DOHH2 (cell line): Measurements from ENCODE around the gene SRGAP2C.
"Not testable (repeated sequence)": the region's sequence is repeated elsewhere in the genome, so short reads cannot be mapped to it uniquely, and the experiment has no call there.

ENCODE experiments used
- CTCF ChIP-seq: fragments of 200-600 bp; sonication (generic); IDR thresholded peaks from one replicate; pipeline ENCODE4 v1.5.1; 2014; ENCODE audit warnings: antibody characterized with exemption, mild to moderate bottlenecking, low read depth, low read length; ENCODE audit not compliant: poor library complexity, severe bottlenecking
- EZH2phosphoT487 ChIP-seq: fragments of 200-600 bp; sonication (generic); IDR thresholded peaks from 2 replicates; pipeline ENCODE4 v1.6.1; 2017; ENCODE audit warnings: borderline replicate concordance, mild to moderate bottlenecking, antibody characterized with exemption, low read length, moderate library complexity, mixed read lengths

- TF ChIP-seq CTCF, EZH2phosphoT487: not testable (repeated sequence)
Measured at GRCh38 chr1:121368910-121369309, 184.1 kb downstream of the SRGAP2C start.
